ENCODE results near the gene IL26.

GRCh38 chr12:68156636-68157035 lies 69.0 kb downstream of the IL26 start:
- no peak for TF ChIP-seq CTCF (IDR thresholded peaks at IDR 0.05; ENCODE audit: insufficient read depth, low read length, poor library complexity, severe bottlenecking)
- TF ChIP-seq EZH2phosphoT487 (conservative IDR thresholded peaks at IDR 0.05; ENCODE audit: low read length): no peak
